OCI-LY1 (cell line): ENCODE results near the gene HOXA5.

Source experiments
- H2AFZ ChIP-seq: fragments of 200-600 bp; sonication (generic), shearing (Covaris generic); 2 replicates; pipeline ENCODE4 v1.6.0; 2014; ENCODE audit warnings: antibody characterized with exemption, mild to moderate bottlenecking, low read length
- H3F3A ChIP-seq: fragments of 200-600 bp; sonication (generic), shearing (Covaris generic); 2 replicates; pipeline ENCODE4 v1.6.0; 2014; ENCODE audit warnings: mild to moderate bottlenecking, antibody characterized with exemption, low read length, moderate library complexity; ENCODE audit not compliant: insufficient read depth
- H3K27ac ChIP-seq: fragments of 200-600 bp; sonication (generic); 2 replicates; pipeline ENCODE4 v1.5.1; 2014; ENCODE audit warnings: low read length, mixed run types, mild to moderate bottlenecking, low read depth; ENCODE audit not compliant: poor library complexity, severe bottlenecking
- H3K27me3 ChIP-seq: fragments of 200-600 bp; sonication (generic); 2 replicates; pipeline ENCODE4 v1.6.0; 2014; ENCODE audit warnings: antibody characterized with exemption, mild to moderate bottlenecking, low read length, moderate library complexity; ENCODE audit not compliant: insufficient read depth
- H3K36me3 ChIP-seq: fragments of 200-600 bp; sonication (generic); 2 replicates; pipeline ENCODE4 v1.6.1; 2014; ENCODE audit warnings: mild to moderate bottlenecking, antibody characterized with exemption, low read length, moderate library complexity, mixed read lengths; ENCODE audit not compliant: insufficient read depth
- H3K4me1 ChIP-seq: fragments of 200-600 bp; sonication (generic); 2 replicates; pipeline ENCODE4 v1.5.1; 2014; ENCODE audit warnings: mild to moderate bottlenecking, low read length, moderate library complexity; ENCODE audit not compliant: insufficient read depth, severe bottlenecking
- H3K4me2 ChIP-seq: fragments of 200-600 bp; sonication (generic), shearing (Covaris generic); 2 replicates; pipeline ENCODE4 v1.6.1; 2014; ENCODE audit warnings: low read length
- H3K4me3 ChIP-seq: fragments of 200-600 bp; sonication (generic); 2 replicates; pipeline ENCODE4 v1.5.1; 2014; ENCODE audit warnings: low read length, low read depth, mild to moderate bottlenecking, mixed read lengths; ENCODE audit not compliant: poor library complexity, severe bottlenecking
- H3K79me2 ChIP-seq: fragments of 200-600 bp; shearing (Covaris generic); 2 replicates; pipeline ENCODE4 v1.6.1; 2016; ENCODE audit warnings: mixed run types, low read length, mixed read lengths; ENCODE audit not compliant: insufficient read depth
- H3K9ac ChIP-seq: fragments of 200-600 bp; sonication (generic), shearing (Covaris generic); 2 replicates; pipeline ENCODE4 v1.6.1; 2014; ENCODE audit warnings: mild to moderate bottlenecking, low read length, mixed read lengths
- H3K9me2 ChIP-seq: fragments of 200-600 bp; sonication (generic), shearing (Covaris generic); 2 replicates; pipeline ENCODE4 v1.6.1; 2014; ENCODE audit warnings: low read depth, mild to moderate bottlenecking, low read length, mixed read lengths
- H3K9me3 ChIP-seq: fragments of 200-600 bp; shearing (Covaris generic); 2 replicates; pipeline ENCODE4 v1.6.1; 2014; ENCODE audit warnings: low read length, mixed read lengths
- H4K20me1 ChIP-seq: fragments of 200-600 bp; sonication (generic), shearing (Covaris generic); 2 replicates; pipeline ENCODE4 v1.6.0; 2016; ENCODE audit warnings: mild to moderate bottlenecking, low read length; ENCODE audit not compliant: insufficient read depth
- EZH2 ChIP-seq: fragments of 200-600 bp; sonication (generic), shearing (Covaris generic); IDR thresholded peaks from 2 replicates; pipeline ENCODE4 v1.8.0; 2017; ENCODE audit warnings: borderline replicate concordance, mixed run types, mild to moderate bottlenecking, antibody characterized with exemption, low read length, moderate library complexity, mixed read lengths
- TF ChIP-seq, protein P1 (sequence below): fragments of 200-600 bp; sonication (generic), shearing (Covaris generic); IDR thresholded peaks from 2 replicates; pipeline ENCODE4 v1.5.1; 2017; ENCODE audit warnings: mild to moderate bottlenecking, antibody characterized with exemption, low read length, moderate library complexity, mixed read lengths

The HOXA5 gene

DNA sequence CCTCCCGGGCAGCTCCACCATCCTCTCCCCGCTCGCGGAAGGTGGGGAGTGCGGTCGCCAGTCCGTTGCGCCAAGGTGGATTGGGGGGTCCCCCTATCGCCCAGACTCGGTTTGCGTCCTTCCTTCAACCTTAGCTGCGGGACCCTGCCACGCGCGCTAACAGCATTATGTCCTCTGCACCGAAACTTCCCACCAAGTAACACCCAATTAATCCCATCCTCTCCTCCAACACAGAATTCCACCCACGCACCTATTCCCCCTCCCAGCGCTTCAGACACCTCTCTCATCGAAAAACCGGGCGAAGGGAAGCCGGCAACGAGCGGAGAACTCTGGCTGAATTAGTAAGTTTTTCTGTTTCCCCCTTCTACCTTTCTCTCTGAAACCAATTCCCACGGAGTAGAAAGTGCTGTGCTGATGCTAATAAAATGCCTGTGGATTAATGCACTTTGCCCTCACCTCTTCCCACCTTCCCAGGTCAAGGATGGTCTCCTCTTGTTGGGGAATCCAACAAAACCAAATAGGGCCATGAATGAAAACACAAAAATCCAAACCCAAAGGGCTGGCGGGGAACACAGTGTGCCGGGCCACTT, 8.0 kb upstream of the HOXA5 start:
- peaks cover 24% of the 10 kb centered on the region; the same call in 1 of the 2 replicates for H3K27me3 ChIP-seq
- H3K9me3 ChIP-seq: no peaks in the 10 kb centered on the region
- 0 out of 2 replicates have a peak overlapping the region, but pooled peaks have one; percentile 36 for H2AFZ ChIP-seq
- H3K27ac ChIP-seq: no peak overlapping the region
- peak overlapping the region; percentile 63 for H3K4me3 ChIP-seq
- H4K20me1 ChIP-seq: no peaks in the 10 kb centered on the region
- TF ChIP-seq, protein P1, sequence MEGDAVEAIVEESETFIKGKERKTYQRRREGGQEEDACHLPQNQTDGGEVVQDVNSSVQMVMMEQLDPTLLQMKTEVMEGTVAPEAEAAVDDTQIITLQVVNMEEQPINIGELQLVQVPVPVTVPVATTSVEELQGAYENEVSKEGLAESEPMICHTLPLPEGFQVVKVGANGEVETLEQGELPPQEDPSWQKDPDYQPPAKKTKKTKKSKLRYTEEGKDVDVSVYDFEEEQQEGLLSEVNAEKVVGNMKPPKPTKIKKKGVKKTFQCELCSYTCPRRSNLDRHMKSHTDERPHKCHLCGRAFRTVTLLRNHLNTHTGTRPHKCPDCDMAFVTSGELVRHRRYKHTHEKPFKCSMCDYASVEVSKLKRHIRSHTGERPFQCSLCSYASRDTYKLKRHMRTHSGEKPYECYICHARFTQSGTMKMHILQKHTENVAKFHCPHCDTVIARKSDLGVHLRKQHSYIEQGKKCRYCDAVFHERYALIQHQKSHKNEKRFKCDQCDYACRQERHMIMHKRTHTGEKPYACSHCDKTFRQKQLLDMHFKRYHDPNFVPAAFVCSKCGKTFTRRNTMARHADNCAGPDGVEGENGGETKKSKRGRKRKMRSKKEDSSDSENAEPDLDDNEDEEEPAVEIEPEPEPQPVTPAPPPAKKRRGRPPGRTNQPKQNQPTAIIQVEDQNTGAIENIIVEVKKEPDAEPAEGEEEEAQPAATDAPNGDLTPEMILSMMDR: no peak
- TF ChIP-seq EZH2: no peak
- peak overlapping the region; percentile 61 for H3K9ac ChIP-seq
- no peaks in the 10 kb centered on the region for H3K9me2 ChIP-seq
- H3K4me1 ChIP-seq: peaks cover 49% of the 10 kb centered on the region
- no peaks in the 10 kb centered on the region for H3K36me3 ChIP-seq
- H3K79me2 ChIP-seq: no peaks in the 10 kb centered on the region
- H3F3A ChIP-seq: no peaks in the 10 kb centered on the region
- H3K4me2 ChIP-seq: peak overlapping the region; percentile 91

DNA sequence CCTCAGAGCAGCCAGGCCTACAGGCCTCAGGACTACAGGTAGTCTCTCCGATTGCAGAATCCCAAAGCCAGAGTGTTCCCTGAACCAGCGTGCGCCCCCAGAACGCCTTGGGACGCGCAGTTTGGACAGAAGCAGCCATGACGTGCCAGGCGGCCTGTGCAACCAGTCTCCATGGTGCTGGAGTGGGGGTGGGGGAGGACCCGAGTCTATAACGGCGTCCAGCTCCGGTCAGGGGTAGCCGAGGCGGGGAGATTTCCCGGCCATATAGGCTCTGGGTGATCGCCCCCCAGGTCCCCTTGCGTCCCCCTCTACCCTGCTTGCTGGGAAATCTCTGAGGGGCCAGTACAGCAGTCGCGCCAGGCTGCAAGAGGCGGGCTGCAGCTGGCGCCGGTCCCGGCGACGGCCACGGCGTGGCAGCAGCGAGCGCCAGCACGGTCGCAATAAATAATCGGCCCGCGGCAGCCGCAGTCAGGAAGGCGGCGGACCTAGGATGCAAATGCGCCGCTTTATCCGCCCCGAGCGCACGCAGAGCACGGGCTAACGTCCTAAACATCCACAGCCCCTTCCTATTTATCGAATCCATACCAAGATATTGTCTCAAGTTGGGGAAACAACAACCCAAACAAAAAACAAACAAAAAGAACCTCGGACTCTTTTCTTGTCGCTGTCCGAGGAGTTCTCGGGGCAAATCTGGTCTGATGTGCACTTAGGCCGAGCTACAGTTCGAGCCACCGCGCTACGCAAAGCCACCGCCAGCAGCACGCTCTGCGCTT, 7.3 kb upstream of the HOXA5 start:
- Histone ChIP-seq H3K4me3 (peak overlapping the region; percentile 63), H3K4me1 (peaks cover 49% of the 10 kb centered on the region), H3K9ac (peak overlapping the region; percentile 63), H3K36me3 (no peaks in the 10 kb centered on the region), H3K9me3 (no peaks in the 10 kb centered on the region), H3F3A (no peaks in the 10 kb centered on the region), H3K79me2 (no peaks in the 10 kb centered on the region), H3K27me3 (peaks cover 24% of the 10 kb centered on the region; the same call in 1 of the 2 replicates), H2AFZ (peak overlapping the region; percentile 36), H4K20me1 (no peaks in the 10 kb centered on the region), H3K27ac (no peak overlapping the region), H3K4me2 (peak overlapping the region; percentile 91), H3K9me2 (no peaks in the 10 kb centered on the region)
- TF ChIP-seq EZH2: no peak
- TF ChIP-seq, protein P1: peak; percentile 96

DNA sequence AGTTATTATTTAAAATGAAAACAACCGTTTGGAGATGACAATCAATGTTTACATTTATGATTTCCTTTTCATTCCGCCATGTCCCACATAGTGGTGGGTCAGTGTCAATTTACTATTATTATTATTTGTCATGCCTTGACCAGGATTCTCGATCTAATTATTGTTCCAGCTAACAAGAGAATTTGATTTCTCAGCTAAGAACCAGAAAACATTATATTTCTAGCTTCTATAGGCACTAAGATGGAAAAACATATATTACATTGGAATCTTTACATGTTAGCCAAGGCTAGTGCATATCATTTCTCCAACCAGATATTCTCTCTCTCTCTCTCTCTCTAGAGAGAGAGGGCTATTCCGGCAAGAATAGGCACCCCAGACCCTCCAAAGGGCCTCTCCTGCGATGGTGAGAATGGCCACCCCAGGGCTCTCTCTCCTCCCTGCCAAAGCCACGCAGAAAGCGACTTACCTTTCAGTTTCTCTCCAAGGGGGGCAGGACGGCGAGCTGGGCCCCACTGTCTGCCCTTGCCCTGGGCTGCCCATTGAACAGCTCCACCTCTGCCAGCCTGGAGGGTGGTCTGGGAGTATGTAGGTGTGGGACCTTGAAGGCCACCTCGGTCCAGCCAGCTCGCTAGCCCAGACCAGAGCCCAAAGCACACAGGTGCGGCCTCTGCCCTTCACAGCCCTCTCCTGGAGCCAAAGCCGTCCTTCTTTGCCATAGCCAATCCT, 6.5 kb upstream of the HOXA5 start:
- peak overlapping the region; percentile 22 for H2AFZ ChIP-seq
- TF ChIP-seq, protein P1: no peak
- TF ChIP-seq EZH2: no peak
- H3K9ac ChIP-seq: peak overlapping the region; percentile 63

More for the DNA sequence above, 6.5 kb upstream of the HOXA5 start:
- no peak overlapping the region for H3K27ac ChIP-seq
- peaks cover 56% of the 10 kb centered on the region for H3K4me1 ChIP-seq
- no peaks in the 10 kb centered on the region for H3K36me3 ChIP-seq
- no peaks in the 10 kb centered on the region for H3K9me2 ChIP-seq
- peak overlapping the region; percentile 63 for H3K4me3 ChIP-seq
- H3K9me3 ChIP-seq: no peaks in the 10 kb centered on the region
- no peaks in the 10 kb centered on the region for H4K20me1 ChIP-seq
- no peaks in the 10 kb centered on the region for H3K79me2 ChIP-seq
- peak overlapping the region; percentile 91 for H3K4me2 ChIP-seq
- H3F3A ChIP-seq: no peaks in the 10 kb centered on the region
- H3K27me3 ChIP-seq: peaks cover 24% of the 10 kb centered on the region; the same call in 1 of the 2 replicates
